Measurements from ENCODE around the gene GARIN1A. TPM values are rescaled to one million over a fixed set of nuclear protein-coding genes. Genes with fewer than 3 reads are reported as not detected.
"Not testable (repeated sequence)": the region's sequence is repeated elsewhere in the genome, so short reads cannot be mapped to it uniquely, and the experiment has no call there.

Gene GARIN1A
- total RNA-seq, 2 experiments from 2014 or later, result 0.10 TPM; not detected in 1

DNA sequence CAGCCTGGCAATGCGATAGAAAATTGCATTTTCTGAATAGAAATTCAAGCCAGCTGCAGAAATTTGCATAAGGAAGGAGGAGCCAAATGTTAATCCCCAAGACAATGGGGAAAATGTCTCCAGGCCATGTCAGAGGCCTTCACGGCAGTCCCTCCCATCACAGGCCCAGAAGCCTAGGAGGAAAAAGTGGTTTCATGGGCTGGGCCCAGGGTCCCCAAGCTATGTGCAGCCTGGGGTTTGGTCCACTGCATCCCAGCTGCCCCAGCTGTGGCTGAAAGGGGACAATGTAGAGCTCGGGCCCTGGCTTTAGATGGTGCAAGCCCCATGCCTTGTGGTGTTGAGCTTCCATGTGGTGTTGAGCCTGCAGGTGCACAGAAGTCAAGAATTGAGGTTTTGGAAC, 10.0 kb upstream of the GARIN1A start:
- Mint-ChIP-seq H3K27me3 (no peaks in the 10 kb centered on the region), H3K9me3 (peaks cover 22% of the 10 kb centered on the region), H3K4me3 (no peak overlapping the region), H3K4me1 (ENCODE audit: low read depth) (no peaks in the 10 kb centered on the region), H3K27ac (no peak overlapping the region), H3K36me3 (peaks cover 17% of the 10 kb centered on the region)
- intact Hi-C loops (cut with micrococcal nuclease), result no loop called here
- POLR2A ChIA-PET, result no interaction called here
- CTCF ChIA-PET, result no interaction called here
- DNase-seq, result no peak

DNA sequence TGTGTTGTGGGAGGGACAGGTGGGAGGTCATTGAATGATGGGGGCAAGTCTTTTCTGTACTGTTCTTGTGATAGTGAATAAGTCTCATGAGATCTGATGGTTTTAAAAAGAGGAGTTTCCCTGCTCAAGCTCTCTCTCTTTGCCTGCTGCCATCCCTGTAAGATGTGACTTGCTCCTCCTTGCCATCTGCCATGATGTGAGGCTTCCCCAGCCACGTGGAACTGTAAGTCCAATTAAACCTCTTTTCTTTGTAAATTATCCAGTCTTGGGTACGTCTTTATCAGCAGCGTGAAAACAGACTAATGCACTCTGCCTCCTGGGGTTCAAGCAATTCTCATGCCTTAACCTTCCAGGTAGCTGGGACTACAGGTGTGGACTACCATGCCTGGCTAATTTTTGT, 8.9 kb upstream of the GARIN1A start:
- intact Hi-C loops (cut with micrococcal nuclease); H3K4me3 Mint-ChIP-seq; DNase-seq; CTCF ChIA-PET; H3K27ac Mint-ChIP-seq; H3K4me1 Mint-ChIP-seq (ENCODE audit: low read depth); POLR2A ChIA-PET; H3K27me3 Mint-ChIP-seq: not testable (repeated sequence)
- Mint-ChIP-seq H3K9me3 (peaks cover 22% of the 10 kb centered on the region), H3K36me3 (peaks cover 17% of the 10 kb centered on the region)

DNA sequence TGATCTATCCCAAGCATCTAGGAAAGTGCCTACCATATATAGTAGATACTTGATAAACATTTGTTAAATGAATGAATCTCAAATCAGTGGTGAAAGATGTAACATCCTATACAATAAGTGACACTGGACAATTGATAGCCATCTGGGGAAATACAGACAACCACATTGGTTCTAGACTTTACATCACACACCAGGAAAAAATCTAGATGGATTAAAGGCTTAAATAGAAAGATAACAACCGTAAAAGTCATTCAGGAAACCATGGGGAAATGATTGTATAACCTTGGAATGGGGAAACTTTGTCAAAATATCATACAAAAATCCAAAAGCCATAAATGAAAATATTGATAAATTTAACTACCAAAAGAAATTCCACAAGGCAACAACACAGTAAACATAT, 7.0 kb upstream of the GARIN1A start:
- no peak overlapping the region for H3K4me3 Mint-ChIP-seq
- no peaks in the 10 kb centered on the region for H3K27me3 Mint-ChIP-seq
- H3K4me1 Mint-ChIP-seq (ENCODE audit: low read depth), result no peaks in the 10 kb centered on the region
- no peak for DNase-seq
- H3K9me3 Mint-ChIP-seq, result peaks cover 22% of the 10 kb centered on the region
- no peak overlapping the region for H3K27ac Mint-ChIP-seq
- CTCF ChIA-PET, result no interaction called here
- intact Hi-C loops (cut with micrococcal nuclease), result no loop called here
- peaks cover 17% of the 10 kb centered on the region for H3K36me3 Mint-ChIP-seq
- POLR2A ChIA-PET, result no interaction called here

DNA sequence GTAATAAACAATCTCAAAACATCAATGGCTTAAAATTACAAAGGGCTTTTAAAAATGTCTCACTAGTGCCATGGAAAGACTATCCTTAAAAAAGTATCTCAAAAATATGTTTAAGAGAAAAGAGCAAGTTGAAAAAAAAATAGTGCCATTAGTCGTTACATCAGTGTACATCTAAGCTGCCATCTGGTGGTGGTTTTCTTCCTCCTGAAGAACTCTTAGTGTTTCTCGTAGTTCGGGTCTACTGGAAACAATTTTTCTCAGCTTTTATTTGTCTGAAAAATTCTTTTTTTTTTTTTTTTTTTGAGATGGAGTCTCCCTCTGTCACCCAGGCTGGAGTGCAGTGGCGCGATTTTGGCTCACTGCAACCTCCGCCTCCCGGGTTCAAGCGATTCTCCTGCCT, 5.9 kb upstream of the GARIN1A start:
- peaks cover 11% of the 10 kb centered on the region for H3K36me3 Mint-ChIP-seq
- DNase-seq, result no peak
- no peak overlapping the region for H3K27ac Mint-ChIP-seq
- no peaks in the 10 kb centered on the region for H3K27me3 Mint-ChIP-seq
- no peaks in the 10 kb centered on the region for H3K4me1 Mint-ChIP-seq (ENCODE audit: low read depth)
- H3K9me3 Mint-ChIP-seq, result peaks cover 17% of the 10 kb centered on the region
- H3K4me3 Mint-ChIP-seq, result no peak overlapping the region
- ChIA-PET POLR2A (no interaction called here), CTCF (interaction anchor here (0.6 to 0.9 kb wide), 2 partner anchors 45 to 76 kb away, joined by 4 read pairs; no protein-coding TSS in a partner anchor)
- intact Hi-C loops (cut with micrococcal nuclease), result no loop called here

DNA sequence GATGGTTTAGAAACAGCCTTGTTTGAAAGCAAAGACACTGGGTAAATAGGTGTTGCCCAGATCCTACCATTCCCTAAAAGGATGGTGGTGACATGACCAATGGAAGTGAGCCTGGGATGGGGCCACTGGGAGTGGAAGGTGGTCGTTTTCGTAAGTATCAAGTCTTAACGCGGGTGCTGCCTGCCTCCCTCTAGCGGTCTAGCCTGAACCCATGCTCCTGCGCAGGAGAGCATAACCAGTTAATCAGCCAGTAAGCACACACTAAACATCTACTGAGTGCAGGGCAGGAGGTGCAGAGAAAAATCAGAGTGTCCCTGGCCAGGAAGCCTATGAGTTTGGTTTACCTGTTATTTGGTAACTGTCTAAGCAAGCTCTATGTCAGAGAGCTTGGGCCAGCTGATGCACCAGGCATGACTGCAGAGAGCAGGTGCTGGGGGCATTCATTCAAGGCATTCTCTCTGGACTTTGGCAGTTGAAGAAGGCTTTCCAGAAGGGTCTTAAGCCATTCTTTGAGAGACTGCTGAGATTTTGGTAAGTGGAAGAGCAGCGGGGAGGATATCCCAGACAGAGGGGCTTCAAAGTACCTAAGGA, 930 bp downstream of the GARIN1A start:
- DNase-seq, result peak; percentile 27
- intact Hi-C loops (cut with micrococcal nuclease), result no loop called here
- Mint-ChIP-seq H3K4me1 (ENCODE audit: low read depth) (no peaks in the 10 kb centered on the region), H3K4me3 (no peak overlapping the region), H3K27ac (no peak overlapping the region), H3K9me3 (no peaks in the 10 kb centered on the region), H3K36me3 (no peaks in the 10 kb centered on the region), H3K27me3 (peaks cover 18% of the 10 kb centered on the region)
- CTCF ChIA-PET, result interaction anchor here (1.1 kb wide), 2 partner anchors 9 to 12 kb away, joined by 3 to 4 read pairs; no protein-coding TSS in a partner anchor
- POLR2A ChIA-PET, result no interaction called here

DNA sequence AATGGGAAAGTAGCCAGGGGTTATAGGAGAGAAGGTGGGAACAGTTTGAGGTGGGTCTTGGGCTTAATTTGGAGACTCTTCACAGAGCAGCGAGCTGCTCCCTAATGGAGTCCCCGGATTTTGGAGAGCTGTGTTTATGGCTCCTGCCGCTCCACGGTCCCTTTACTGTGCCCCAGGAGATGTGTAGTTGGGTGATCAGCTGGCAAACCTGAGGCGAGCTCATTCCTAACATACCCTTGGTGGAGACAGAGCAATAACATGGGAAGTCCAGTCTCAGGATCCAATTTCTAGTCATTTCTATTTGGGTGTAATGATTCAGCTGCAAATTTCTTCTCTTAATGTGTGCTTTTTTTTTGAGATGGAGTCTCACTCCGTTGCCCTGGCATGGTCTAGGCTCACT, 1.5 kb downstream of the GARIN1A start:
- Mint-ChIP-seq H3K4me1 (ENCODE audit: low read depth) (no peaks in the 10 kb centered on the region), H3K27ac (no peak overlapping the region), H3K27me3 (peaks cover 18% of the 10 kb centered on the region), H3K36me3 (no peaks in the 10 kb centered on the region), H3K9me3 (no peaks in the 10 kb centered on the region), H3K4me3 (no peak overlapping the region)
- CTCF ChIA-PET, result interaction anchor here (1.1 kb wide), 1 partner anchor 8 kb away, joined by 3 read pairs; no protein-coding TSS in a partner anchor
- POLR2A ChIA-PET, result no interaction called here
- no peak for DNase-seq
- intact Hi-C loops (cut with micrococcal nuclease), result no loop called here

DNA sequence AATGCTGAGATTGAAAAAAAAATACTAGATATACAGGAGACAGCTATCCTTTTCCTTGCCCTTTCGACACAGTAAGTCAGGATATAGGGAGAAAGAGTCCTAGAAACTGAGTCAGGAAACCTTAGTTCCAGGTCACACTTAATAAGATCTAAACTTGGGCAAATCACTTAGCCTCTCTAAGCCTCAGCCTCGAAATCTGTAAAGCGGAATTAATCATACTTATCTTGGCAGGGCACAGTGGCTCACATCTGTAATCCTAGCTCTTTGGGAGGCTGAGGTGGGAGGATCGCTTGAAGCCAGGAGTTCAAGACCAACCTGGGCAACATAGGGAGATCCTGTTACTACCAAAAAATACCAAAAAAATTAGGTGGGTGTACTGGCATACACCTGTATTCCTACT, 4.6 kb downstream of the GARIN1A start:
- ChIA-PET POLR2A (no interaction called here), CTCF (no interaction called here)
- no peak overlapping the region for H3K27ac Mint-ChIP-seq
- intact Hi-C loops (cut with micrococcal nuclease), result no loop called here
- no peaks in the 10 kb centered on the region for H3K9me3 Mint-ChIP-seq
- peaks cover 18% of the 10 kb centered on the region for H3K27me3 Mint-ChIP-seq
- H3K4me1 Mint-ChIP-seq (ENCODE audit: low read depth), result no peaks in the 10 kb centered on the region
- no peak overlapping the region for H3K4me3 Mint-ChIP-seq
- DNase-seq, result no peak
- no peaks in the 10 kb centered on the region for H3K36me3 Mint-ChIP-seq

DNA sequence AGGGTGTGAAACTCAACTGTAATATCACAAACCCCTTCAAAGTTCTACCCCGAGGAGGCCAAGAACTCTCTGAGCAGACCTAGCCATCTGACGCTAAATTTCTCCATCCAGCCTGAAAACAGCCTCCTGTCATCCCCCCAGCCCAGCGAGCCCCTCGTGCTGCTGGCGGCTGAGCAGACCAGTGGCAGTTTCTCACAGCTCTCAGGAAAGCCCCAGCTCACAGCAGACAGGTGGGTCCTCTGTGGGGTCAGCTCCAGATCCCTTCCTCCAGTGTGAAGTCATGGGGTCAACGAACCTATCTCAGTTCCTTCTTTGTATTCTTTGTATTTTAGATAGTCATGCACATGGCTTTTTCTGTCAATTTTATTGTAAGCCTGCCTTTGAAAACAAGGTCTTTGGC, 7.8 kb downstream of the GARIN1A start:
- Mint-ChIP-seq H3K4me1 (ENCODE audit: low read depth) (no peaks in the 10 kb centered on the region), H3K36me3 (no peaks in the 10 kb centered on the region), H3K9me3 (no peaks in the 10 kb centered on the region), H3K27ac (no peak overlapping the region), H3K27me3 (peaks cover 8% of the 10 kb centered on the region), H3K4me3 (no peak overlapping the region)
- CTCF ChIA-PET, result no interaction called here
- POLR2A ChIA-PET, result no interaction called here
- DNase-seq, result no peak
- intact Hi-C loops (cut with micrococcal nuclease), result no loop called here

DNA sequence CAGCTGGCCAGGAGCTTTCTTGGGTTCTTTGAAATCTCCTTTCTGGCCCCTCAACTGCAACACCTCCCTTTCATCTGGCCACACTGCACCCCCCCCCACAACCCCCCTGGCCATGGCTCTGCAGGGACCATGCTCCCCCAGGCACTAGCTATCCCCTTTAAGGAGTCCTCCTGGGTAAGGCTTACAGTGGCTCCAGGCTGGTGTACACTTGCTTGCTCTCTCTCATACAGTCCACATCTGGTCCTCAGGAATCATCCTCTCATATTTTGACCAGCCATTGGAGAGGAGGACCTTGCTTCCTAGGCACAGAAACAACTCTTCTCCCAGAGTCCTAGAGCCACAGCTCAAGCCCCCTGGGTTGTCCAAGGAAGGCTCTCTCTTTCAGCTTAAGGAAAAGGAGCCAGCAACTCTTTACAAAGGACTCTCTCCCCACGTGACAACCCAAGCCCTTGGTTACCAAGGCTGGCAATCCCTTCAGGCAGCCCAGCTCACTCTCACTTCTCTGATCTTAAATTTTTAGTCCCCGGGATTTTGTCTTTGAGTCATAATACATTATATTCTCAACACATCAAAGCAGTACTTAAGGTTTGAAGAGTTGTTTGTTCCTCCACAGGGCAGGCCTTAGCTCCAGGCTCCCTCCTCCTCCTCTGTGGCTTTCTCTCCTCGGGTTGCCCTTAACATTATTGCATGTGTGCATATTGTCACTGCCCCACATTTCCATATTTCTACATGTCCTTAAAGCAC, 9.9 kb downstream of the GARIN1A start:
- H3K27me3 Mint-ChIP-seq, result no peaks in the 10 kb centered on the region
- H3K9me3 Mint-ChIP-seq, result no peaks in the 10 kb centered on the region
- no peak overlapping the region for H3K4me3 Mint-ChIP-seq
- no peak overlapping the region for H3K27ac Mint-ChIP-seq
- ChIA-PET CTCF (interaction anchor here (1.0 kb wide), 1 partner anchor 8 kb away, joined by 3 read pairs; no protein-coding TSS in a partner anchor), POLR2A (no interaction called here)
- intact Hi-C loops (cut with micrococcal nuclease), result no loop called here
- no peaks in the 10 kb centered on the region for H3K4me1 Mint-ChIP-seq (ENCODE audit: low read depth)
- DNase-seq, result no peak
- H3K36me3 Mint-ChIP-seq, result no peaks in the 10 kb centered on the region

DNA sequence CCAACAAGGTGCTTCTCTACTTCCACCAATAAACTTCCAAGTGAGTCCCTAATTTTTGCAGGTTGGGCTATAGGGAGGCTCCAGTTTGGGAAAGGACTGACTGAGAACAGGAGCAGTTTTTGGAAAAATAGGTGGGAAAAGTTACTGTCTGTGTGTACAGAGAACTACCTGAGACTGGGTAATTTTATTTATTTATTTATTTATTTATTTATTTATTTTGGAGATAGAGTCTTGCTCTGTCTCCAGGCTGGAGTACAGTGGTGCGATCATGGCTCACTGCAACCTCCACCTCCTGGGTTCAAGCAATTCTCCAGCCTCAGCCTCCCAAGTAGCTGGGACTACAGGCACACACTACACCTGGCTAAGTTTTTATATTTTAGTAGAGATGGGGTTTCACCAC, 11.2 kb downstream of the GARIN1A start:
- intact Hi-C loops (cut with micrococcal nuclease); CTCF ChIA-PET; H3K4me1 Mint-ChIP-seq (ENCODE audit: low read depth); H3K4me3 Mint-ChIP-seq; H3K36me3 Mint-ChIP-seq; H3K27me3 Mint-ChIP-seq; H3K27ac Mint-ChIP-seq; H3K9me3 Mint-ChIP-seq; DNase-seq: not testable (repeated sequence)
- POLR2A ChIA-PET, result interaction anchor here (0.5 kb wide), 1 partner anchor 40 kb away, joined by 3 read pairs; no protein-coding TSS in a partner anchor

DNA sequence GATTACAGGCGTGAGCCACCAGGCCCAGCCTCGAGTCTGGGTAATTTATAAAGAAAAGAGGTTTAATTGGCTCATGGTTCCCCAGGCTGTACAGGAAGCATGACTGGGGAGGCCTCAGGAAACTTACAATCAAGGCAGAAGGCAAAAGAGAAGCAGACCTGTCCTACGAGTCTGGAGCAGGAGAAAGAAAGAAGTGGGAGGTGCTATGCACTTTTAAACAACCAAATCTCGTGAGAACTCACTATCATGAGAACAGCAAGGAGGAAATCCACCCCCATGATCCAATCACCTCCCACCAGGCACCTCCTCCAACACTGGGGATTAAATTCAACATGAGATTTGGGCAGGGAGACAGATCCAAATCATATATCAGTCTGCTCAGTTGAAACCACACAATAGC, 11.6 kb downstream of the GARIN1A start:
- CTCF ChIA-PET; DNase-seq; H3K9me3 Mint-ChIP-seq; H3K36me3 Mint-ChIP-seq; H3K4me3 Mint-ChIP-seq; POLR2A ChIA-PET; H3K27me3 Mint-ChIP-seq; H3K27ac Mint-ChIP-seq; H3K4me1 Mint-ChIP-seq (ENCODE audit: low read depth); intact Hi-C loops (cut with micrococcal nuclease): not testable (repeated sequence)

DNA sequence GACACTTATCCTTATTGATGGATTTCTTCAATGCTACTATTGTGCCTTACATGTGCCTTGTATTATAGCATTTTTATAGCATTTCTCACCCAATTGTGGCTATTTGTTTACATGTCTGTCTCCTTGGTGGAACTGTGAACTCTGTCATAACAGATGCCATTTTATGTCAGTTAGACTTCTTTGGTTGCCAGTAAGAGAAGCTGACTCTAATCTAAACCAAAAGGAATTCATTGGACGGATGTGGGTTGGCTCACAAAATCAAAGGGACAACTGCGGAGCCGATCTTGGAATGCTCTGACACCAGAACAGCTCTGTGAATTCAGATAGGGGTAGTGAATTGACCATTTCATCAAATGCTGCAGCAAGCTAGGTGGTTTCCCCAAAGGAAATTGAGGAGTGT, 15.0 kb downstream of the GARIN1A start:
- intact Hi-C loops (cut with micrococcal nuclease), result no loop called here
- Mint-ChIP-seq H3K4me3 (no peak overlapping the region), H3K36me3 (no peaks in the 10 kb centered on the region), H3K27ac (no peak overlapping the region), H3K9me3 (no peaks in the 10 kb centered on the region), H3K4me1 (ENCODE audit: low read depth) (no peaks in the 10 kb centered on the region), H3K27me3 (no peaks in the 10 kb centered on the region)
- ChIA-PET CTCF (no interaction called here), POLR2A (no interaction called here)
- no peak for DNase-seq

DNA sequence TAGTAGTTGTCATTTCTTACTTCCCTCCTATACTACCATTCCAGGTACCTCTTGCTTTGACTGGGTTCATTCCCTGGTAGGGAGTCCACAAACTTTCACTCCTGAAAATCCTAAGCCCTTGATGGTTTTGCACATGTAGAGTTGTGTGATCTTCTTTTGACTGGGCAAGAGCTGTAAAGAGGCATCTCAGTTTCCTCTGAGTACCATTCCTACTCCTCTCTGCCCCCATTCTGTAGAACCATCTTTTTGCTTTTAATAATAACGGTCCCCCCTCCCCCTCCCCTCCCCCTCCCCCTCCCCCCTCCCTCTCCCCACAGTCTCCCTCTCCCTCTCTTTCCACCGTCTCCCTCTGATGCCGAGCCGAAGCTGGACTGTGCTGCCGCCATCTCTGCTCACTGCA, 16.4 kb downstream of the GARIN1A start:
- Mint-ChIP-seq H3K27ac (no peak overlapping the region), H3K9me3 (no peaks in the 10 kb centered on the region), H3K4me3 (no peak overlapping the region), H3K27me3 (peaks cover 3% of the 10 kb centered on the region), H3K36me3 (no peaks in the 10 kb centered on the region), H3K4me1 (ENCODE audit: low read depth) (no peaks in the 10 kb centered on the region)
- ChIA-PET POLR2A (no interaction called here), CTCF (no interaction called here)
- DNase-seq, result no peak
- intact Hi-C loops (cut with micrococcal nuclease), result no loop called here
